ENCODE data around the gene CHRNG. TPM values are rescaled to one million over a fixed set of nuclear protein-coding genes. Genes with fewer than 3 reads are reported as not detected.

CHRNG gene
- total RNA-seq, 2 donors from 2014 or later: not detected

DNA sequence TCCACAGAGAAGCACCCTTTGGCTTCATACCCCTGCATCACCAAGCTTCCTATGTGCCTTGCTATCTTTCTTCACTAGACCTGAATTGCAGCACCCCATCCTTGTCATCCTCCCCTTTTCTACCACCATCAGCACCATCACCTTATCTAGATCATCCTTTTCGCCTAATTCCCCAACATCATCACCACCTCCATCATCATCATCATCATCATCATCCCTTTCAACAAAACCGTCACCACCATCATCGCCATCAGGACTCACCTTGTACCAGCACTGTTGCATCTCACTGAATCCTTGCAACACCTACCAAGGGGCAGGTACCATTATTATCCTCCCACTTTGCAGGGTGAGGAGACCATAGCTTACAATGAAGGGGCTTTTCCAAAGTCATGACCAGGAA, 41.0 kb upstream of the CHRNG start:
- DNase-seq (no peak), ATAC-seq (no peak)
- Mint-ChIP-seq H3K4me3 (no peak overlapping the region), H3K27me3 (peaks cover 36% of the 10 kb centered on the region), H3K36me3 (ENCODE audit: low read depth) (peaks cover 3% of the 10 kb centered on the region), H3K27ac (no peak overlapping the region), H3K4me1 (peaks cover 4% of the 10 kb centered on the region)
- H3K9me3 ChIP-seq (ENCODE audit: control insufficient read depth, low read length, poor library complexity, severe bottlenecking): no peaks in the 10 kb centered on the region

DNA sequence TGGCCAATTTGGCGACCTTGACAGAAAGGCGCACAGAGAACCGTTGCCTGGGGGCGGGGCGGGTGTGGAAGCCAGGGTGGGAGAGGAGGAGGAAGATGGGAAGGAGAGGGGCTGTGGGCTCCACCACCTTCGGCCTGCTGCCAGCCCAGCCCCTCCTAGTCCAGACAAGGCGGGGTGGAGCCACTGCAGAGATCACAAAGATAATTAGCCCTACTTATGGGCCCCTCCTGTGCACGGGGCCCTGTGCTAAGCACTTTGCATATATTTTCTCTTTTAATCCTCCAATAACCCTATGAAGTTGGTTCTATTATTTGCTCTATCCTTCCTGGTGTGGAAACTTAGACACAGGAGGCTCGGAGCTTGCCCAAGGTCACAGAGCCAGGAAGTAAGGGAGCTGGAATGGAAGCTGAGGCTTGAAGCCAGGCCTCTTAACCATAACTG, 38.1 kb upstream of the CHRNG start:
- Mint-ChIP-seq H3K4me1 (peaks cover 8% of the 10 kb centered on the region), H3K27ac (no peak overlapping the region), H3K4me3 (no peak overlapping the region), H3K36me3 (ENCODE audit: low read depth) (peaks cover 3% of the 10 kb centered on the region), H3K27me3 (peaks cover 61% of the 10 kb centered on the region)
- ATAC-seq (no peak), DNase-seq (no peak)
- H3K9me3 ChIP-seq (ENCODE audit: control insufficient read depth, low read length, poor library complexity, severe bottlenecking): no peaks in the 10 kb centered on the region

DNA sequence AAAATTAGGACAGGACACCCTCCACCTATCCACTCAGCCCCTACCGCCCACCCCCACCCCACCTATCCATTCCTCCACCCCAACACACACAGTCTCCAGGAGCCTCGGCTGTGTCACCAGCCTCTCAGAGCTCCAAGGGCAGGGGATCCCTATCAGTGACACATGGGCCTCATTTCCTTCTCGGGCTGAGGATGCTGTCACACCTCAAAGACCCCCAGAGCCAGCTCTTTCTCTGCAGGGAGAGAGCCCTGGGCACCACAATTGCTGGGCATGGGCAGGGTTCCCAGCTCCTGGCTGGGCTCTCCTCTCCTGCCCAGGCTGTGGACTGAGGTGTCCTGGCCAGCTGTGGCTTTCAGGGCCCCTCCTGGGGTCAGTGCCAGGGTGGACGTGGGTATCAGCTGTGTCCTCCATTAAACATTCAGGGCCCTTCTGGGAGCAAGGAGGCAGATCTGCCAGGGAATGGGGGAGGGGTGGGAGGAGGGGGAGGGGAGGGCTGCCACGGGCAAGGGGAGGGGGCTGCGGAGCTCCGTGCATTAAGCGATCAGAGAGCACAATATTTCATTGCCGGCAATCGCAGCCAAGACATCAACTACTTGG, 37.6 kb upstream of the CHRNG start:
- H3K4me3 Mint-ChIP-seq: peak overlapping the region; percentile 61
- no peak for DNase-seq
- H3K27ac Mint-ChIP-seq: peak overlapping the region; percentile 86

DNA sequence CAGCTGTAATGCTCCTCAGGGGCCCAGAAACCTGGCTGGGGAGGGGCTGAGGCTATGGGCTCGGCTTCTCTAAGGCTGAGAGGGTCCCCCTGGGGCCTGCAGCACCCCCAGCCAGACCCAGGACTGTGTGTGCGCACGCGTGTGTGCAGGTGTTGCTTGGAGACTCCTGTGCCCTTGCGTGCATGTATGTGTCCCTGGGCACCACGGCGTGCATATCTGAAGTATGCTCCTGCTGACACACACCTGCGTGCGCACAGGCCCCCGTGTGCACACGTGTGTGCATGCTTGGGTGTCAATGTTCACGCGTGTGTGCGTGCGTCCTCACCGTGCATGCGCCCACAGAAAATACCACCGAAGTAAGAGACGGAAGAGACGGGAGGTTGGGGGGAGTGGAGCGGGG, 37.0 kb upstream of the CHRNG start:
- Mint-ChIP-seq H3K27ac (peak overlapping the region; percentile 86), H3K27me3 (peaks cover 72% of the 10 kb centered on the region), H3K36me3 (ENCODE audit: low read depth) (peaks cover 3% of the 10 kb centered on the region), H3K4me3 (peak overlapping the region; percentile 60), H3K4me1 (peaks cover 8% of the 10 kb centered on the region)
- H3K9me3 ChIP-seq (ENCODE audit: control insufficient read depth, low read length, poor library complexity, severe bottlenecking): no peaks in the 10 kb centered on the region
- DNase-seq: no peak
- ATAC-seq: peak; percentile 62

More for the DNA sequence above, 37.6 kb upstream of the CHRNG start:
- ATAC-seq: no peak
- peaks cover 8% of the 10 kb centered on the region for H3K4me1 Mint-ChIP-seq
- peaks cover 3% of the 10 kb centered on the region for H3K36me3 Mint-ChIP-seq (ENCODE audit: low read depth)
- no peaks in the 10 kb centered on the region for H3K9me3 ChIP-seq (ENCODE audit: control insufficient read depth, low read length, poor library complexity, severe bottlenecking)
- peaks cover 66% of the 10 kb centered on the region for H3K27me3 Mint-ChIP-seq

DNA sequence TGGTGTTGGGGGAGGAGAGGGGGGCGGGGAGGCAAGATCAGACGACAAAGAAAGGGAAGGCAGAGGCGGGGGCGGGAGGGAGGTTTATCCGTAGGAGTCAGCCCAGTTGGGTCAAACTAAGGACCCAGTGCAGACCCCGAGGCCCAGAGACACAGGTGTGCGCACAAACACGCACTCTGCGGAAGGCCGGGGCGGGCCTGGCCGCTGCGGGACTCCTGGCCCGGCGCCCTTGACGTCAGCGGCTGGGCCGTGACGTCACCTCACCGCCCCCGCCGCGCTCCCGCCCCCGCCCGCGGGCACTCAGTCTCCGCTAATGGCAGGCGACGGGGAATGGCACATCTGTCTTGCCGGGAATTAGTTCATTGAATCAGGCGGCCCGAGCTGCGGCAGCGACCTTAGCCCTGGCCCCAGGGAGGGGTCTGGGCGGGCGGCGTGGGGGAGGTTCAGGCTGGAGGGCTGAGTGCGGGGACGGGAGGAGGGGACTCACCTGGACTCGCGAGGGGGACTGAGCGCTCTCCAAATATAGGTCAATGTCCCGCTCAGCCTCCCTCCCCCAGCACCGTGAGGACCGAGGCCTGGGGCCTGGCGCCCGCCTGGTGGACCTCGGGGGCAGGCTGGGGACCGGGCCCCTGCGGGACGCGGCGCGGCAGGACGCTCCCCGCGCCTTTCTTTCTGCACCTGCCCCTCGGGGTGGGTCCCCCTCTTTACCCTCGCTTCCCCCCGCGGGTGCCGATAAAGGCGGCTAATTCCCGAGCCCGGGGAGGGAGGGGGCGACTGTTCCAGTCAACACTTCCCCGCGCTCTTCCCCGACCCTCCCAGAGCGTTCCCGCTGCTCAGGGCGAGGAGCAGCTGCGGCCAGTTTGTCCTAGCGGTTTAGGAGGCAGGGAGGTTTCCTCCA, 36.3 kb upstream of the CHRNG start:
- peak overlapping the region; percentile 66 for H3K4me3 Mint-ChIP-seq
- peak overlapping the region; percentile 6 for H3K27ac Mint-ChIP-seq

DNA sequence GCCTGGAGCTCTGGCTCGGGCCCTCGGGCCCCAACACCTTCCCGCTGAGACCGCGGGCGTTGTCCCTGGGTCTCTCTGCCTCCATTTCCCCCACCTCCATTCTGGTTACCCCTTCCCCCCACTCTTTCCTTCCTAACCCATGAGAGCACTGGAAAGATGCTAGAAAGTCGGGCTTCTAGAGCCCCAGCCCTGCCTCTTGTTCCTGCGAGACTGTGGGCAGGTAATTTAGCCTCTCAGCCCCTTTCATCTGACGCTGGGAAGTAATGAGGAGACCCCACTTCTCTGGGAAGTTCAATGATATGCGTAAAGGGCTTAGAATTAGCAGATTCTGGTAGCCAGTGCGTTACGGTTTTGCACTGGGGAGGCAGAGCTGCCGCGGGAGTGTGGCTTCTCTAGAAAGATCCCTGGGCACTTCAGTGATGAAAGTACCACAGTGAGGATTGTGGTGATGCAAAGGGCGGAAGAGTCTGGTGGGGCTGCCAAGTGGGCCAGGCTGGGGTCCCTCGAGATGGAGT, 35.6 kb upstream of the CHRNG start:
- peaks cover 69% of the 10 kb centered on the region for H3K27me3 Mint-ChIP-seq
- peak overlapping the region; percentile 6 for H3K27ac Mint-ChIP-seq
- ATAC-seq: no peak
- H3K4me3 Mint-ChIP-seq: peak overlapping the region; percentile 66
- peaks cover 8% of the 10 kb centered on the region for H3K4me1 Mint-ChIP-seq
- DNase-seq: no peak
- H3K9me3 ChIP-seq (ENCODE audit: control insufficient read depth, low read length, poor library complexity, severe bottlenecking): no peaks in the 10 kb centered on the region
- H3K36me3 Mint-ChIP-seq (ENCODE audit: low read depth): no peaks in the 10 kb centered on the region

More for the DNA sequence above, 36.3 kb upstream of the CHRNG start:
- Mint-ChIP-seq H3K27me3 (peaks cover 71% of the 10 kb centered on the region), H3K36me3 (ENCODE audit: low read depth) (peaks cover 3% of the 10 kb centered on the region), H3K4me1 (peaks cover 8% of the 10 kb centered on the region)
- peak; percentile 24 to 40 (median 40) for DNase-seq
- no peaks in the 10 kb centered on the region for H3K9me3 ChIP-seq (ENCODE audit: control insufficient read depth, low read length, poor library complexity, severe bottlenecking)
- peak; percentile 82 for ATAC-seq

DNA sequence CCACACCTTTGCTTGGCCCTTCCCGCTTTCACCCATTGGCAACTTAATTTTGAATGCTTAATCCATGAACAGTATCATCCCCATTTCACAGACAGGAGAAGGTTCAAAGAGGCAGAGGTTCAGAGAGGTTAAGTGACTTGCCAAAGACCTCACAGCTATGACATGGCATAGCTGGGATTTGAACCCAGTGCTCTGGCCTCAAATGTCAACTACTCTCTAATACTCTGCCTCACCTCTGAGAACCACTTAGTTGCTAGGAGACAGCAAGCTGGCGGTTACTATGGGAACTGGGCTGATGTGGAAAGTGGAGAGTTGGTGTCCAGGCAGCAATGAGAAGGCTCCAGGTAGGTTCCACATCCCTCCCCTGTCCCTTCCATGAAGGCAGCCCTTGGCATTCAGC, 35.1 kb upstream of the CHRNG start:
- no peak for ATAC-seq

DNA sequence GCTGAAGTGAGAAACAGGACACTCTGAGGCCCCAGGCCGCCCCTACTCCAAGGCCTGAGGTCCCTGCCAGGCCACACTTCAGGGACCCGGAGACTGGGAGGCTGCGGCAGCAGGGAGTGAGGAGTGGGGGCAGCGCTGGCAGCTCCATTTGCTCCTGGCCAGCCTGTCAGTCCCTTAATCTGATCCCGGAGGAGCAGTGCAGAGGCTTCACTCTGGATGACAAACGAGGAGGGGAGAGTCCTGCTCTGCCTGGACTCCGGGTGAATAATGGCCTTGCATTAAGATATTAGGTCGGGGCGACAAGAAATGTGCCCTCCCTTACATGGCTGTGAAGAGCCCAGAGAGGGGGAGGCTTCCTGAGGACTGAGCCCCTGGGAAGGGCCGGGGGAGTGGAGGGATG, 33.6 kb upstream of the CHRNG start:
- Mint-ChIP-seq H3K4me3 (no peak overlapping the region), H3K27me3 (peaks cover 55% of the 10 kb centered on the region), H3K27ac (no peak overlapping the region), H3K36me3 (ENCODE audit: low read depth) (peaks cover 5% of the 10 kb centered on the region), H3K4me1 (peaks cover 8% of the 10 kb centered on the region)
- no peak for ATAC-seq
- DNase-seq: no peak
- no peaks in the 10 kb centered on the region for H3K9me3 ChIP-seq (ENCODE audit: control insufficient read depth, low read length, poor library complexity, severe bottlenecking)

More for the DNA sequence above, 35.1 kb upstream of the CHRNG start:
- no peak for DNase-seq
- H3K36me3 Mint-ChIP-seq (ENCODE audit: low read depth): peaks cover 3% of the 10 kb centered on the region
- no peaks in the 10 kb centered on the region for H3K9me3 ChIP-seq (ENCODE audit: control insufficient read depth, low read length, poor library complexity, severe bottlenecking)
- H3K27ac Mint-ChIP-seq: no peak overlapping the region
- no peak overlapping the region for H3K4me3 Mint-ChIP-seq
- peaks cover 70% of the 10 kb centered on the region for H3K27me3 Mint-ChIP-seq
- H3K4me1 Mint-ChIP-seq: peaks cover 8% of the 10 kb centered on the region

DNA sequence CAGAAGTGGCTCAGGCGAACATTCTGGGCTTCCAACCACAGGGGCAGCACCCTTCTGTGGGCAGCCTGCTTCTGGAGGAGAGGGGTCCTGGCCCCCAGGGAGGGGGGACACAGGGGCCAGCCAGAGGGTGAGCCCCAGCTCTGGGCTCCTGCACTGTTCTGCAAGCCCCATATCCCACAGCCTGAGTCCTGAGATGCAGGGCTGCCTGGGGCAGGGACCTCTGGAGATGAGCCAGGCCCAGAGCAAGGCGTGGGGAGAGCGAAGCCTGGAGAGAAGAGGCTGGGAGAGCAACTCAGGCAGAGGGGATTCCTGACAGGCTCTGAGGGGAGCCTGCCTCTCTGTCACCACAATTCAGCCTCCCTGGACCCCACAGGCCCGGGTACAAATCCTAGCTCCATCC, 32.8 kb upstream of the CHRNG start:
- H3K4me1 Mint-ChIP-seq: peaks cover 8% of the 10 kb centered on the region
- peaks cover 5% of the 10 kb centered on the region for H3K36me3 Mint-ChIP-seq (ENCODE audit: low read depth)
- no peak overlapping the region for H3K27ac Mint-ChIP-seq
- H3K27me3 Mint-ChIP-seq: peaks cover 51% of the 10 kb centered on the region
- no peak for DNase-seq
- H3K4me3 Mint-ChIP-seq: no peak overlapping the region
- no peak for ATAC-seq
- no peaks in the 10 kb centered on the region for H3K9me3 ChIP-seq (ENCODE audit: control insufficient read depth, low read length, poor library complexity, severe bottlenecking)

DNA sequence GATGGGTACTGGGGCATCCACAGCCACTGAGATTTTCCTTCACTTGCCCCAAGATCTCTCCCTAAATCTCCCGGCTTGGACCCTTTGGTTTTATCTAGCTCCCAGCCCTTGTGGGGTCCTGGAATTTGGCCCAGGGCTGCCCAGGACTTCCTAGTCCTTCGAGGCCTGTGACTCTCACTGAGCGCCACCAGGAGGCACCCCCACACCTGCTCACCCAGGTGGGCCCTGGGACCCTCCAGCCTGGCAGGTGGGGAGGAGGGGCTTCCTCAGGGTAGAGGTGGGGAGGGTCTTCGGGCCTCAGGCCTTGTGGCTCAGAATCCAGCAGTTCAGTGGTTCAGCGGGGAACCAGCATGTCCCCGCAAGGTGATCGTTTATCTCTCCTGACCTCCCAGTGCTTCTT, 31.2 kb upstream of the CHRNG start:
- H3K9me3 ChIP-seq (ENCODE audit: control insufficient read depth, low read length, poor library complexity, severe bottlenecking): no peaks in the 10 kb centered on the region
- no peak for DNase-seq
- Mint-ChIP-seq H3K36me3 (ENCODE audit: low read depth) (peaks cover 5% of the 10 kb centered on the region), H3K27ac (no peak overlapping the region), H3K27me3 (peaks cover 53% of the 10 kb centered on the region), H3K4me1 (peaks cover 4% of the 10 kb centered on the region), H3K4me3 (no peak overlapping the region)
- no peak for ATAC-seq

DNA sequence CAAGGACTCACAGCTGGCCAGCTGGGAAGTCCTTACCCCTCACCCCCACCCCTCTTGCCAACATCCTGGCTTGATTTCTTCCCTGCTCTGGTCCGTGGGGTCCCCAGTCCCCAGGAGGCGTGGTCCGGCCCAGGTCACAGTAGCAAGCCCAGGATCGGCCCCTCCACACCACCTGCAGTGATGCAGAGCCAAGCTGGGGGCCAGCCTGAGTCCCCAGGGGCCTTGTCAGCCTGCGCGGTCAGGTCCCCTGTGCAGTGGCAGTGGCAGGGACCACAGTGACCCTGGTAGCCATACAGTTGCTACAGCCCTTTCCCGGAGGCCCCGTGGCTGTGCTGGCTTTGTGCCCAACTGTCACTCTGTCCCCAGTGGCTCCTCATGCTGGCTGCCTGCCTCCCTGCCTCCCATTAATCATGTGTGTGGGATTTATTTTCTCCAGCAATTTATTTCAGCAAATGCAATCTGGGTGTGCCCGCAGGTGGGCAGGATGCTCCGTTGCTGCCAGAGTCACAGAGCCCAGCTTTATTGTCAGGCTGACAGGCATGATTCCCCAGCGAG, 28.1 kb upstream of the CHRNG start:
- peaks cover 5% of the 10 kb centered on the region for H3K36me3 Mint-ChIP-seq (ENCODE audit: low read depth)
- DNase-seq (no peak), ATAC-seq (no peak)
- H3K4me3 Mint-ChIP-seq: no peak overlapping the region
- peaks cover 3% of the 10 kb centered on the region for H3K4me1 Mint-ChIP-seq
- H3K27ac Mint-ChIP-seq: no peak overlapping the region
- H3K27me3 Mint-ChIP-seq: peaks cover 39% of the 10 kb centered on the region
- H3K9me3 ChIP-seq (ENCODE audit: control insufficient read depth, low read length, poor library complexity, severe bottlenecking): no peaks in the 10 kb centered on the region

DNA sequence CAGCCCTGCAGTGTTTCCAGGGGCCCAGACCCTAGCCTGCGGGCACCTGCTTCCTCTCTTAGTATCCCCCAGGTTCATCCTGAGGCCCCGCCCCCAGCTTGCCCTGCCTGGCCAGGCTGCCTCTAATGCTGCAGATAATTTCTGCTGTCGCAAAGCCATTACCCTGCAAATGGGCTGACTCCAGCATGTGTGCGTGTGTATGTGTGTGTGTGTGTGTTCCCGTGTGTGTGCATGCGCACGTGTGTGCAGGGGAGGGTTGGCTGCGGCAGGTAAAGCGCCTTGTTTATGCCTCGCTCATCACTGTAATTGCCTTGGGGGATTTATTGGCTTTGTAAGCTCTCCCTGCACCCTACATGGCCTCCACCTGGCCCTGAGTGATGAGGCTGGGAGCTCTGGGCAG, 26.9 kb upstream of the CHRNG start:
- ATAC-seq (no peak), DNase-seq (no peak)
- no peaks in the 10 kb centered on the region for H3K9me3 ChIP-seq (ENCODE audit: control insufficient read depth, low read length, poor library complexity, severe bottlenecking)
- peaks cover 5% of the 10 kb centered on the region for H3K36me3 Mint-ChIP-seq (ENCODE audit: low read depth)
- peaks cover 34% of the 10 kb centered on the region for H3K27me3 Mint-ChIP-seq
- no peak overlapping the region for H3K27ac Mint-ChIP-seq
- peaks cover 6% of the 10 kb centered on the region for H3K4me1 Mint-ChIP-seq
- no peak overlapping the region for H3K4me3 Mint-ChIP-seq

DNA sequence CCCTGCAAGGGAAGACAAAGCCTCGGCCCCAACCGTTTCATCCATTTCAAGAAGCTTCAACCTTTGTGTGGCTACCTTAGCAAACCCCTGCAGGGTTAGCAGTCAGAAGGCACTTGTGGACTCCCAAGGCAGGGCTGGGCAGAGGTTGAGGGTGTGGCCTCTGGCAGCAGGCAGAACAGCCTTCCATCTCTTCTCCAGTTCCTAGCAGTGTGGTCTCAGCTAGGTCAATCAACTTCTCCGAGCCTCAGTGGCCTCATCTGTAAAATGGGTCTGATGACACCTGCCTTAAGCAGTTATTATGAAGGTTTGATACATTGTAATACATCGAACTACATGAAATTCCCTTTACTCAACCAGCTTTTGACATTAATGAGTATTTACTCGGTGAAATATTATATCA, 26.1 kb upstream of the CHRNG start:
- DNase-seq: no peak
- peaks cover 39% of the 10 kb centered on the region for H3K27me3 Mint-ChIP-seq
- no peak overlapping the region for H3K4me3 Mint-ChIP-seq
- peaks cover 6% of the 10 kb centered on the region for H3K4me1 Mint-ChIP-seq
- no peaks in the 10 kb centered on the region for H3K9me3 ChIP-seq (ENCODE audit: control insufficient read depth, low read length, poor library complexity, severe bottlenecking)
- H3K27ac Mint-ChIP-seq: no peak overlapping the region
- H3K36me3 Mint-ChIP-seq (ENCODE audit: low read depth): peaks cover 5% of the 10 kb centered on the region
- no peak for ATAC-seq
